GM21576 (cell line): ENCODE results near the gene PAFAH1B1.
A peak's percentile ranks its signal among the peaks of the same experiment; 100 is the strongest.

ENCODE experiments used
- ATAC-seq: cut with Tn5 transposase; IDR thresholded peaks from one replicate; pipeline ENCODE4 v1.9.1; 2021; ENCODE audit warnings: mild to moderate bottlenecking, moderate library complexity; ENCODE audit not compliant: unreplicated experiment

PAFAH1B1 gene

GRCh38 chr17:2701161-2701995 is 107.9 kb downstream of the PAFAH1B1 start:
- no peak for ATAC-seq

- ATAC-seq = no peak
These were observed 108.7 kb downstream of the PAFAH1B1 start for GRCh38 chr17:2701996-2702741.

GRCh38 chr17:2703181-2703580 is 109.7 kb downstream of the PAFAH1B1 start:
- ATAC-seq = no peak

- ATAC-seq = no peak
These were observed 110.2 kb downstream of the PAFAH1B1 start for GRCh38 chr17:2703606-2704005.

GRCh38 chr17:2704031-2704889 is 110.8 kb downstream of the PAFAH1B1 start:
- no peak for ATAC-seq

- no peak for ATAC-seq
These were observed 111.4 kb downstream of the PAFAH1B1 start for GRCh38 chr17:2704890-2705248.

GRCh38 chr17:2705263-2705662 is 111.8 kb downstream of the PAFAH1B1 start:
- no peak for ATAC-seq

GRCh38 chr17:2705888-2706795 is 112.7 kb downstream of the PAFAH1B1 start:
- ATAC-seq = no peak

- no peak for ATAC-seq
These were observed 113.6 kb downstream of the PAFAH1B1 start for GRCh38 chr17:2706911-2707510.

- no peak for ATAC-seq
These were observed 114.5 kb downstream of the PAFAH1B1 start for GRCh38 chr17:2707721-2708584.

GRCh38 chr17:2708585-2709182 is 115.2 kb downstream of the PAFAH1B1 start:
- no peak for ATAC-seq

GRCh38 chr17:2709183-2709661 is 115.8 kb downstream of the PAFAH1B1 start:
- no peak for ATAC-seq

- ATAC-seq = no peak
These were observed 116.8 kb downstream of the PAFAH1B1 start for GRCh38 chr17:2710071-2710802.

- ATAC-seq = peak; percentile 18
These were observed 117.6 kb downstream of the PAFAH1B1 start for GRCh38 chr17:2710803-2711607.

- ATAC-seq = peak; percentile 59
These were observed 118.3 kb downstream of the PAFAH1B1 start, which contains the start of gene CLUH for GRCh38 chr17:2711608-2712299. Gene CLUH (minus strand): TSS chr17:2711764. CDS start chr17:2711661, 103 bp downstream.
